ENCODE results near the gene EXOSC2.

EXOSC2 gene

GRCh38 chr9:130664251-130665028, 29.1 kb upstream of the EXOSC2 start, which contains the start of gene PRDM12:
Gene PRDM12, plus strand, starts transcription at chr9:130664594. Its CDS starts 60 bp downstream, at chr9:130664654.
- H3K4me3 ChIP-seq (ENCODE audit: low read length), result no peak within 1 kb of the TSS
- no peak for TF ChIP-seq ZNF274 (IDR thresholded peaks at IDR 0.05; ENCODE audit: low read depth, low read length)

GRCh38 chr9:130665029-130665430, 28.6 kb upstream of the EXOSC2 start:
- H3K4me3 ChIP-seq (ENCODE audit: low read length), result no peak overlapping the region
- TF ChIP-seq ZNF274 (IDR thresholded peaks at IDR 0.05; ENCODE audit: low read depth, low read length), result no peak

GRCh38 chr9:130665431-130666392, 27.9 kb upstream of the EXOSC2 start:
- TF ChIP-seq ZNF274 (IDR thresholded peaks at IDR 0.05; ENCODE audit: low read depth, low read length), result no peak
- H3K4me3 ChIP-seq (ENCODE audit: low read length), result no peak overlapping the region

DNA sequence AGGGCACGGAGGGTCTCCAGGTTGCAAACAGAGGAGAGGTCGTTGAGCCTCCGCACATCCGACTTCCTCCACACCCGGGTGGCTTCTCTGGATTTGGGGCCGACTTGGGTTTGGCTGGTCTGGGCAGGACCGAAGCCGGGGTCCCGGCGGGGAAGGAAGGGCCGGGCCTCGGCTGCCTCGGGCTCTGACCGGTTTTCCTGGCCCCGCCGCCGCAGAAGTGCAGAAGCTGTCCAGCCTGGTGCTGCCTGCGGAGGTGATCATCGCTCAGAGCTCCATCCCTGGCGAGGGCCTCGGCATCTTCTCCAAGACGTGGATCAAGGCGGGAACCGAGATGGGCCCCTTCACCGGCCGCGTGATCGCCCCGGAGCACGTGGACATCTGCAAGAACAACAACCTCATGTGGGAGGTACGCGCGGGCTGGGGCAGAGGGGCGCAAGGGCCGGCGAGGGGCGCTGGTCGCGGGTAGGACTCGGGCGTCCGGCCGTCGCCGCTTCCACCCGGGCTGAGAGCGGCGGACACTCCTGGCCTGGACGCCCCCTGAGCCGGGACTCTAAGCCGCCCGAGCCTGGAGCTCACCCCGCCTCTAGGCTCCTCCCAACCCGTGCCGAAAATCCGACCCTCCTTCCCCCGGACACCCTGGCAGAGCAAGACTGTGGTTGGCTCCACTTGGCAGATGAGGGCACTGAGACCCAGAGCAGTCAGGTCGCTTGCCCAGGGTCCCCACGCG, 27.0 kb upstream of the EXOSC2 start:
- no peak overlapping the region for H3K4me3 ChIP-seq (ENCODE audit: low read length)
- no peak for TF ChIP-seq ZNF274 (IDR thresholded peaks at IDR 0.05; ENCODE audit: low read depth, low read length)

DNA sequence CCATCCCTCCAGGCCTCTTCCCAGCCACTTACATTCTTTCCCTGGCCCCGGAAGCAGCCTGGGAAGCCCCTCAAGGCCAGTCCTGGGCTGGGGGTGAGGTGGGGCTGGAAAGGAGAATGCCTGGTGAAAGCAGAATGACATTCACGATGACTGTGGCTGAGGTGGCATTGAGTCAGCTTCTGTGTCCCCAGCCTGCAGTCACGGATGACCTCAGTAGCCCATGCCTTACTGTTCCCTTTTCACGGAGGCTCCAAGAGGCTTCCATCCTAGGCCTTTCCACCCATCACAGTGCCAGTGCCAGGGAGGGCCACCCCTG, 26.5 kb upstream of the EXOSC2 start:
- TF ChIP-seq ZNF274 (IDR thresholded peaks at IDR 0.05; ENCODE audit: low read depth, low read length), result no peak
- no peak overlapping the region for H3K4me3 ChIP-seq (ENCODE audit: low read length)

- no peak overlapping the region for H3K4me3 ChIP-seq (ENCODE audit: low read length)
- no peak for TF ChIP-seq ZNF274 (IDR thresholded peaks at IDR 0.05; ENCODE audit: low read depth, low read length)
Measured at GRCh38 chr9:130668196-130668595, 25.4 kb upstream of the EXOSC2 start.

GRCh38 chr9:130668659-130669058, 24.9 kb upstream of the EXOSC2 start:
- H3K4me3 ChIP-seq (ENCODE audit: low read length), result no peak overlapping the region
- TF ChIP-seq ZNF274 (IDR thresholded peaks at IDR 0.05; ENCODE audit: low read depth, low read length), result no peak

DNA sequence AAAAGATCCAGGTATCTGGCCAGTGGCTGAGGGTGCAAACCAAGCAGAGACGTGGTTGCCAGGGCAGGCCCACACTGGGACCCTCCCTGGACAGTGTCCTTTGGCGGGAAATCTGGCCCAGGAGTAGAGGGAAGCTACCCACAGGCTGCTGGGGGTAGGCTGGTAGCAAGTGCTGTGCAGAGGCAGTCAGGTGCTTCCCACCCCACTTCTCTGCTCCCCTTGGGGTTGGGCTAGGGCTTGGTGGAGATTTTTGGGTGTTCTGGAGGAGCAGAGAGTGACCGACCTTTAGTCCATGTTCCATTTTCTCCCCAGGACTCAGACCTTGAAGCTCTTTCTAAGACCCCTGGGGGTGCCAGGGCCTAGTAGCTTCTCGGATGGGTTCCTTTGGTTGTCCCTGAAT, 23.6 kb upstream of the EXOSC2 start:
- no peak overlapping the region for H3K4me3 ChIP-seq (ENCODE audit: low read length)
- TF ChIP-seq ZNF274 (IDR thresholded peaks at IDR 0.05; ENCODE audit: low read depth, low read length), result no peak

DNA sequence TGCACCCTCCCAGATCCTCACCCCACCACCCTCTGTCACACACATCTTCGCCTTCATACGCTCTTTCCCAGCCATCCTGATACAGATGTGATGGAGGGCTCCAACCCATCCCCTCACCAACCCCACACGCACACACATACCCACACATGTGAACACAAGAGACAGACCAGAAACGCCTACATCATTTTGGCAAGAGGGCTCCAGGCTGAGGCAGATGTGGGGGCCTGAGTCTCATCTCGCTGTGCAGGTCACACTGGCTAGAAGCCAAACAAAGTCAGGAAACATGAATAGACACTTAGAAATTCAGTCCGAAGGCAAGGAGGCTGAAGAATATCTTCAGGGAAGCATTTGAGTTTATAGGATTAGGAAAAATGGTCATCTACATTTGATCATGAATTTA, 22.9 kb upstream of the EXOSC2 start:
- H3K4me3 ChIP-seq (ENCODE audit: low read length), result no peak overlapping the region
- no peak for TF ChIP-seq ZNF274 (IDR thresholded peaks at IDR 0.05; ENCODE audit: low read depth, low read length)

- no peak overlapping the region for H3K4me3 ChIP-seq (ENCODE audit: low read length)
- TF ChIP-seq ZNF274 (IDR thresholded peaks at IDR 0.05; ENCODE audit: low read depth, low read length), result no peak
Measured at GRCh38 chr9:130672466-130672865, 21.1 kb upstream of the EXOSC2 start.

DNA sequence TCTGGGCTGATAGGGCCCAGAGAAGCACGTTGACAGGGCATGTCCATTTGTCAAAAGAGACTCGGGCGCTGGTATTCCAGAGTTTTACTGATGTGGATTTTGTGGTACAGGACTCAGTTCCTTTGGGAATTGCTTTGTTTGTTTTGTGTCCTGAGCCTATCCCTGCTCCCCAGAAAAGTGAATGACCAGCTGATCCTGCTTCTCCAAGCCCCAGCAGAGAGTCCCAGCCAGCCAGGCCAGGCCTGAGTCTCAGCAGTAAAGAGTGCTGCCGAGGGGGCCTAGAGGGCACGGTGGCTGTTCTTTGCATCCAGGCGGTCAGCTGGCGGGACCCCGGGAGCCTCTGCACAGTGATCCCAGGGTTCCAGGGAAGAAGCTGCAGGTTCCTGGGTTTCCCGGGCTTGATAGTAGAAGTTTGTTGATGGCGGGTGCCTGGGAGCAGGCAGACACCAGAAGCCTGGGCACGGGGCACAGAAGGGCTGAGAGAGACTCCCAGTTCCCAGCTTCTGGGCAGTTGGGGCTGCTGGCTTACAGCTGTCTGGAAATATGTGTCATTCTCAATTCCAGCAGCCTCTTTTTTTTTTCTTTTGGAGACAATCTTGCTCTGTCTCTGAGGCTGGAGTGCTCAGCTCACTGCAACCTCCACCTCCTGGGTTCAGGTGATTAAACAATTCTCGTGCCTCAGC, 20.5 kb upstream of the EXOSC2 start:
- TF ChIP-seq ZNF274 (IDR thresholded peaks at IDR 0.05; ENCODE audit: low read depth, low read length), result no peak
- H3K4me3 ChIP-seq (ENCODE audit: low read length), result no peak overlapping the region

DNA sequence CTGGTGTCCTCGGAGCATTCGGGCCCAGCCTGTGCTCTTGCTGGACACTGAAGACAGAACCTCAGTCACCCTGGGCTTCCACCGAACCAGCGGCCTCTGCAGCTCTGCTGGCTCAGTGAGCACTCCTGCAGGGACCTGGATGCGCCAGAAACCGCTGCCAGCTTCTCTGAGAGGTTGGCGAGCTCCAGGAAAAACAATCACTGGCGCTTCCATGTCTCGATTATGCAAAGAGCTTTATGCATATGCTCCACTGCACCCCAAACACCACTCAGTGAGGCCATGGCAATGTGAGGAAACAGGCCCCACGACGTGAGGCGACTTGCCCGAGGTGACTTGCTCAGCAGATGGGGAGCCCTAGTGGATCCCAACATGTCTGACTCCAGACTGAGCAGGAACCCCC, 18.2 kb upstream of the EXOSC2 start:
- no peak for TF ChIP-seq ZNF274 (IDR thresholded peaks at IDR 0.05; ENCODE audit: low read depth, low read length)
- no peak overlapping the region for H3K4me3 ChIP-seq (ENCODE audit: low read length)

DNA sequence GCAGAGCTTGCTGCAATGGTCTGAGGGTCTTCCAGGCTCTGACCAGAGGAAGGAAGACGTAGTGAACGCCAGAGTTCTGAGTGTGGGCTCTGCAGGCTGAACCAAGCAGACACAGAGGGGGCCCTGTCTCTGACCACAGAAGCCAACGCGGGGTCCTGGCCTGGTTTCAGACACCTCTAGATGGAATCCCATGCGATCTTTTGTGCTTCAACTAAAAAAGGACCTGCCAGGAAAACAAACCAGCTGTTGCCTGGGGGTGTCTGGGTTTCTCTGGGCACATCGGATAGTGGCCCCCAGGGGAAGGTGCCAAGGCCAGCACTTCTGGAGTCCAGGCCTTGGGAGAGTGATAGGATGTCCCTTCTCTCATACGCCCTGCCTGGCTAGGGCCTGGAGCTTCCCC, 16.3 kb upstream of the EXOSC2 start:
- no peak for TF ChIP-seq ZNF274 (IDR thresholded peaks at IDR 0.05; ENCODE audit: low read depth, low read length)
- no peak overlapping the region for H3K4me3 ChIP-seq (ENCODE audit: low read length)

Data from GM08714 (cell line).